SH-SY5Y (cell line): ENCODE data around the gene NFIA.

Experiments
- GATA2 ChIP-seq: IDR thresholded peaks from 2 replicates; pipeline ENCODE4 v1.6.1; 2011; ENCODE audit warnings: mild to moderate bottlenecking, low read depth, low read length
- GATA3 ChIP-seq: IDR thresholded peaks from 2 replicates; pipeline ENCODE4 v1.6.1; 2011; ENCODE audit warnings: low read depth, mild to moderate bottlenecking, low read length, moderate library complexity

DNA sequence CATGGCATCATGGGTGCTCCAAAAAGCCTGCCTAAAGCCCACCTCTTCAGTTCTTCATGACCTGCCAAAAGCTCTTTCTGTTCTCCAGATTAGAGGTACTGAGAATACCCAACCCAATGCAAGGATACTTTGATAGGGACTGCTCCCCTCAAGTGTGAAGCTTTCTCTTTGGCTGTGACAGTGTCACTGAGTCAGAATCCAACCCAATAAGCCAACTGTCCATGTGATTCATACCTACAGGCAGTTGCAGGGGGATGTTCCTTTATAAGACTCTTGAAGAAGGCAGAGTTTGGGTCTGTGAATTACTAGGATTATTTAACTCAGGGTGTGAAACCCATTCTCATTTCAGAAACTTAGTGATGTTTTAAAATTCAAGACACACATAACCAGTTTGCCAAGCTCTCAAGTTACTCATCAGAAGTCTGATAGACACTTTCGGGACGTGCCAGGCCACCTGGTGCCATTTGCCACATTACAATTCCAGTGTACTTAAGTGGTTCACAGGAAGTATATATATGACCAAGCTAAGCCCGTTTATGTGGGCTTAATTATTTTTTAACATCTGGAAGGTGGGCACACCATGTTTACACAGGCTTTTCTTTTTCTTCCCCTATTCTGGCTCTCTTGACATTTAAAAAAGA, 265.8 kb downstream of the NFIA start:
- TF ChIP-seq GATA2 (no peak), GATA3 (no peak)
